ENCODE results near the gene KMT2D.
A peak's percentile ranks its signal among the peaks of the same experiment; 100 is the strongest.

KMT2D gene, protein sequence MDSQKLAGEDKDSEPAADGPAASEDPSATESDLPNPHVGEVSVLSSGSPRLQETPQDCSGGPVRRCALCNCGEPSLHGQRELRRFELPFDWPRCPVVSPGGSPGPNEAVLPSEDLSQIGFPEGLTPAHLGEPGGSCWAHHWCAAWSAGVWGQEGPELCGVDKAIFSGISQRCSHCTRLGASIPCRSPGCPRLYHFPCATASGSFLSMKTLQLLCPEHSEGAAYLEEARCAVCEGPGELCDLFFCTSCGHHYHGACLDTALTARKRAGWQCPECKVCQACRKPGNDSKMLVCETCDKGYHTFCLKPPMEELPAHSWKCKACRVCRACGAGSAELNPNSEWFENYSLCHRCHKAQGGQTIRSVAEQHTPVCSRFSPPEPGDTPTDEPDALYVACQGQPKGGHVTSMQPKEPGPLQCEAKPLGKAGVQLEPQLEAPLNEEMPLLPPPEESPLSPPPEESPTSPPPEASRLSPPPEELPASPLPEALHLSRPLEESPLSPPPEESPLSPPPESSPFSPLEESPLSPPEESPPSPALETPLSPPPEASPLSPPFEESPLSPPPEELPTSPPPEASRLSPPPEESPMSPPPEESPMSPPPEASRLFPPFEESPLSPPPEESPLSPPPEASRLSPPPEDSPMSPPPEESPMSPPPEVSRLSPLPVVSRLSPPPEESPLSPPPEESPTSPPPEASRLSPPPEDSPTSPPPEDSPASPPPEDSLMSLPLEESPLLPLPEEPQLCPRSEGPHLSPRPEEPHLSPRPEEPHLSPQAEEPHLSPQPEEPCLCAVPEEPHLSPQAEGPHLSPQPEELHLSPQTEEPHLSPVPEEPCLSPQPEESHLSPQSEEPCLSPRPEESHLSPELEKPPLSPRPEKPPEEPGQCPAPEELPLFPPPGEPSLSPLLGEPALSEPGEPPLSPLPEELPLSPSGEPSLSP (N-terminal part only)

DNA sequence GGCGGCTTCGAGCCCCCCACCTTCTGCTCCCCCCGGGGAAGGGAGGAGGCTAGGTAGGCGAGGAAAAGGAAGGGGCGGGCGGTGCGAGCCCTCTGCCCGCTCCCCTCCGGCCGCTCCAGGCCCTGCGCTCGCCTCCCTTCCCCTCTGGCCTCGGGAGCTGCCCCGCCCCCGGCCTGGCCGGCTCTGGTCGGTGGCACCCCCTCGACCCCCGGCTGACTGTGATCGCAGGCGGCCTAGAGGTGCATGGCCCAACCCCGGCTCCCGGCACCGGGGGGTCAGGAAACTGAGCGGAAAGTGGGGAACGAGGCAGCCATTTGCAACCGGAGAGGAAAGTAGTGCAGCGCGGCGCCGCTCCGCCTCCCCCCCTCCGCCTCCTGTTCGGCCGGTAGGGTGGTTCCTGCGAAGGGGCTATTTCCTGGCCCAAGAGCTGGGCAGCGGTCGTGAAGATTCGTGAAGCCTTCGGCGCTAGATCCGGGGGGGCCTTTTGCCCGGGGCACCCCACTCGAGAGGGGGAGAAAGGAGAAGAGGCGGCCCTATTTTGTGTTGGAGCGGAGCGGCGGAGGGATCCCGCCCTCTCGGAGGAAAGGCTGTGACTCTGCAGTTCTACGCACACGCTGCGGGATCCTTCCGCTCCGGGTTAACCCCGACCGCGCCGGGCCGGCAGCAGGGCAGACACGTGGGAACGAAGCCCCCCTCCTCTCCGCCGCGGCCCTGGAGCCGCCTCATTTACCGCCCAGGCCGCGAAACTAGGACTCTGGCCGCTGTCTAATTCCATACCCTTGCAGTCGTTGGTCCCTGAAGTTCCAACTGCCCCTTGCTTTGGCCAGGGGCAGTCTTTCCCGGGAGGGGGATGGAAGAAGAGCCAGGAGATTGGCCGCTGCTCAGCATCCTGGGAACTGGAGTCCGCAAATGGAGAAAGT lies at the start of gene KMT2D:
KMT2D (minus strand) TSS at position 558 of the 920 bp plus-strand sequence. CDS start 5,470 bp downstream, outside the sequence.
- DNase-seq: peak; percentile 86

DNA sequence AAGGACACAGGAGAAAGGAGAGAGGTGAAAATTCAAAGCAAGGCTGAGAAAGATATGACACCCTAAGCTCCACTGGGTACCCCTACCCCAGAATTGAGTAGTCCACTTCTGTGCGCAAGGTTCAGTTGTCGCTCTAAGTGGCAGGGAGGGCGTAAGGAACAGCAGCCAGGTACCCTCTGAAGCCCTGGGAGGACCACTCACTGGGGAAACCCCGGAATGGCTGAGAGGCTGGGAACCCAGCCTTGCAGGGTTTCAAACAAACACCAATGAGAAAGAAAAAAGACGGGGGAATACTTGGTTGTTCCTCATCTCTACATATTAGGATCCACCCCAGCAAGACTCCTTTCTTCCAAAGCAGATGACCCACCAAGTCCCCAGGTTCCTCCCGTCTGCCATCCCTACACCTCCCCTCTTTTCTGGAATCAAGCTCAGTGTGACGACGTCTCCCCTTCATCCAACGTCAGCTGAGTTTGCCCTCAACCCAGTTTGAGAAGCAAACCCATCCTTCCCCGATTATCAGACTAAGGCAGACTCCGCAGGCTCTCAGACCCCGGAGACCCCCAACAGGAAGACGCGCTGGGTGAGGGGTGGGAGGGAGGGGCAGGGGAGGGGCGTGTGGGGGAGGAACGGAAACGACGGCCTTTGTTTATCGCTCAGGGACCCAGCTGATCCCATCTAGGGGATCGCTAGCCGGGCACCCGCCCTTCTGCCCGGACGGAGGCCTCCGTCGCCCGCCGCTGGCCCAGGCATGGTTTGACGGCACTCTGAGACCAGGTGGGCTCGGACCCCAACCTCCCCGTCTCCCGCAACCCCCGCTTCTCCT lies 49.3 kb upstream of the KMT2D start:
- no peak for DNase-seq

DNA sequence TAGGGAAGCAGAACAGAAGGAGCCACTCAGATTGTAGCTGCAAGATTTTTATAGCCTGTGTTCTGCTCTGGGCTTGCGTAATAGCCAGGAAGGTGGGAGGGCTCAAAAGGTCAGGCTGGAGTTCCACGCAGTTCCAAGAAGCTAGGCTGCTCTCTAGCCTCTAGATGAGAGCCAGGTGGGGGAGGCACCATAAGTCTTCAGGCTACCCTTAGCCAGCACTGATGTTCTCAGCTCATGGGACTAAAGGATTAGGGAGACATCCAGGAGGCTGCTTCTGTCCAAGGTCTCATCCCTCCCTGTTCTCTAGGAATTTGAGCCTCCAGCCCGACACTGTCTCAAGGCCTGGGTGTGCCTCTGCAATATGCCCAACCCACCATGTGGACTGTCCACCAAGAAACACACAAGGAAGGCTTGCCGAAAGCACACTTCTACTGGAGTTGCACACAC lies 48.4 kb upstream of the KMT2D start:
- no peak for DNase-seq

DNA sequence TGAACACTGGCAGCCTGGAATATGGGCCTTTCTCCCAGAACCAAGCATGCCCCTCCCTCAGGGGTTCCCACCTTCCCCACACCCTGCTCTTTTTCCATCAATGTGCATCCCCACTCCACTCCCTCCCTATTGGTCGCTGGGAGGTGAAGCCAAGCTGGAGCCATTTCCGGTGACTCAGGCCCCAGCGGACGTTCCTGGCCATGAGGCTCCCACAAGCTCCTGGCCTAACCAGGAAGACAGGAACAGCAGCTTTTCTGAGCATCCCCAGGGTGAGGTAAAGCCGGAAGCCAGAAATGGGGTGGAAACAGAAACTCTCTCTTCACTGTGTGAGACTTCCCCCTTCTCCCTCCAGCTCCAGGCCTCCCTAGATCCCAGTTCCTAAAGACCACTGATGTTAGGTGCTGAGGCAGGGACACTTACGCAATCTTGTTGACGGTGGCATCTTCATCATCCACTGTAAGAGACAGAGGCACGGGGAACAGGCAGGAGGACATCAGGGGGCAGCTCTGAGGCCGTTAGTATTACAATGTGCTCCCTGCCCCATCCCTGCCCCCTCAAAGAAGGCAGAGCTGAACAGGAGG lies 45.0 kb upstream of the KMT2D start:
- no peak for DNase-seq

DNA sequence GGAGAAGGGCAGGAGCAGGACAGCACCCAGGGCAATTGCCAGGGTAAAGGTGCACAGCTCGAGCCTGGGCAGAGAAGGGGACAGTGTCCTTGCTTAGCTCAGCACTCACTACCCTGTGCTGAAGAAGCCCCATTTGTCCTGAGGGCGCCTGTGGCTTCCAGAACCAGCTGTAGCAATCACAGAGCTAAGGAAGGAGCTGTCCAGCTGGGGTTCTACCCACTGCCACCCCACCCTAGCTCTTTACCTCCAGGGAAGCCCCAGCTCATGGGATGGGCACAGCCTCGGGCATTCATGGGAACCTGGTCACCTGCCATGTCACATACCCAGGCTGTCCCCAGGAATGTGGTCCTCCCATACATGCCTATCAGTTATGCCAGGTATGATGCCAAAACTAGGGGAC lies 44.2 kb upstream of the KMT2D start:
- no peak for DNase-seq

DNA sequence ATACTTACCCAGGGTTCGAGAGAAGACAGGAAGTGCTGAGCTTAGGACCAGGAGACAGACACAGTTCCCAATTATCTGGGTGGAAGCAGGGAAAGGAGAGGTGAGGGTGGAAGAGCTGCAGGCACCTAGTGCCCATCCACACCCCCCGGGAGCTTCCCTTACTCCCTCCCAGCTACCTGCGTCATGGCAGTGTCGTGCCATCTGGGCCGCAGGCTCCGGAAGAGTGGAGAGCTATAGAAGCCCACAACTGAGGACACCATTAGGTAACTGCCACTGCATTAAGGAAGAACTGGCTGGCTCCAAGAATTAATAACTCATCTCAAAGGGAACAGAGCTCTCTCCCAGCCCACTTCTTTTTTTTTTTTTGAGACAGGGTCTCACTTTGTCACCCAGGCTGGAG lies 39.8 kb upstream of the KMT2D start:
- no peak for DNase-seq

DNA sequence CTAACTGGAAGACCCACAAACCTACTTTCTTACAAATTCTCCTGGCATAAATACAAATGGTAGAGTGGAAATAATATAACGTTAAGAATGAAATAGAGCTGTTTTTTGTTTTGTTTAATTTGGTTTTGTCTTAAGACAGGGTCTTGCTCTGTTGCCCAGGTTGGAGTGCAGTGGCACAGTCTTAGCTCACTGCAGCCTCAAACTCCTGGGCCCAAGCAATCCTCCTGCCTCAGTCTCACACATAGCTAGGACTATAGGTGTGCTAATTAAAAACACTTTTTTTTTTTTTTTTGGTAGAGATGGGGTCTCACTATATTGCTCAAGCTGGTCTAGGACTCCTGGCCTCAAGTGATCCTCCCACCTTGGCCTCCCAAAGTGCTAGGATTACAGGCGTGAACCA lies 38.1 kb upstream of the KMT2D start:
- DNase-seq: no peak

DNA sequence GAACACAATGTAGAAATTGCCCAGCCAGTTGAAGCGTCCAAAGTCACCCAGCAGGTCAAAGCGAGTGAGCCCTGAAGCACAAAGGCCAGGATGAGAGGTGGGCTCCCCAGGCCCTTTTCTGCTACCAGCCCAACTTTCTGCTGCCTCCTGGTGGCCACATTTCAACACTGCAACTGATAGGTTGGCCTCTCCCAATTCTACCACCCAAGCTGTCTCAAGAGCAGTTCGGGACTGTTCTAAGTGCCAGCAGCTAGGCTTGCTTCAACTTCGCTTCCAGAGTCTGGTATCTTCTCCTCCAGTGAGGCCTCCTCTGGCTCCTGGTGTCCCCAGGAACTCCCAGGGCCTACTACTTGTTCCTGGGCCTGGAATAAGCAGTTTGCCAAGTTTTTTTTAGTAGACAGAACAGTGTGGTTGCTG lies 37.4 kb upstream of the KMT2D start:
- no peak for DNase-seq

DNA sequence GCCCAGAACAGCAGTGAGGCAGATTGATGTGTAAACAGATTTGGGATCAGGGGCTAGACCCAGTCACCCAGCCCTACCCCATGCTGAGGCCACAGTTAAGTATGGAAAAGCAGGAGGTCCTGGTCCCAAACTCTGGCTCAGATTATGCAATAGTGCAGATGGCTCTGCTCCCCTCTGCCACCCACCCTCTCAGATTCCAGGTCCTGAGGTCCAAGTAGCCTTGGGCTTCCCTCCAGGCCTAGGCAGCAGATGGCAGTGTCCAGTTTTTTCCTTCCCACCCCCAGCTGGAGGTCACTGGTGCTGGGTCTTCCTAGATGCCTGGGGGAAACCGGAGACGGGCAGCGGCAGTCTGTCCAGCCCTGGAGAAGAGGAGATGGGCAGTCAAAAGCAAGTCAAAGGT lies 36.8 kb upstream of the KMT2D start:
- DNase-seq: no peak

DNA sequence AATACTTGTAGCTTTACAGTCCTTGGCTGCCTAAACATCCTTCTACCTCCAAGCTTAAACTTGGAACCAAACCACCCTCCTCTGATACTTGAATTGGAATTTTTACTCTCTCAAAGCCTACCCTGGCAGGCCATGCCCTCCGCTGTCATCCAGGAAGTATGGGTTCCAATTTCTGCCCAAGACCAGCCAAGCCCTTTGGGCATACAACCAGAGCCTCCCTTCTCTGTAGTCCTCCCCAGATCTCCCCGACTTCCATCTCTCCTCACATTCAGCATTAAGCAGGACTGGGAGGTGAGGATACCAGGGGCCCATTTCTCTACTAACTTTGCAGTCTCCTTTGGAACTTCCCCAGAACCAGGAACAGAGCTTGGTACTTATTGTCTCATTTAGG lies 34.4 kb upstream of the KMT2D start:
- no peak for DNase-seq

DNA sequence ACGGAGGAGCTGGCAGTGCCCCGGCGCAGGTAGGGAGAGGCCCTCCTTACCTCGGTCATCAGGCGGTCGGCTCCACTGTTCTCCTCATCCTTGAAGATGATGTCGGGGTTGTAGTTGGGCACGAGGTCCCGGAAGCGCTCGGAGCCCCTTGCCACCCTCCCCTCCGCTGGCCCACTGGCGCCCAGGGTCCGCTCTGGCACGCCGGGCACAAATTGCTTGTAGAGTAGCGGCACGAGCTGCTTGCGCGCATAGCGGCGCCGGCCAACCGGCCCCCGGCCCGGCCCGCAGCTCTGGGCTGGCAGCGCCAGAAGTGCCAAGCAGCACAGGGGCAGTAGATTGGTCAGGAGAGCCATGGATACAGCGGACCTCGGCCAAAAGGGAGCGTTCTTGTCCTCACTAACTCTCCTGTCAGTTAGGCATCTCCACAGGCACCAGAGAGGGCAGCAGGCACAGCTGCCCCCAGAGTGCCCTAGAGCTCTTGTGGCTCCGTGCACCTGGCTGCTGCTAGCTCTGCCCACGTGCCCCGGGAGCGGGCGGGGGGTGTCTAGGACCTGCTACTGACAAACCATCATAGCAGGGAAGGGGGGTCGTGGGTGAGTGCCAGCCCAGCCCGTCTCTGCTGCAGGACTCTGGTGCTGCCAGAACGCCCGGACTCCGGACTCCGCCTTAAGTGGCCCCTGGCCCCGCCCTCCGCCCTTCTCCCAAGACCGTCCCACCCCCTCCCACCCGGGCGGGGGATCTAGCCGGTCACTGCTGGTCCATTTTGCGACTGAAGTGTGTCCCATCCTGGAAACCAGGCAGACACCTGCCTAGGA lies 33.8 kb upstream of the KMT2D start, which contains the start of gene DHH:
DHH (minus strand) TSS at position 642 of the 815 bp plus-strand sequence; CDS start at position 353, 289 bp downstream.
- DNase-seq: no peak

DNA sequence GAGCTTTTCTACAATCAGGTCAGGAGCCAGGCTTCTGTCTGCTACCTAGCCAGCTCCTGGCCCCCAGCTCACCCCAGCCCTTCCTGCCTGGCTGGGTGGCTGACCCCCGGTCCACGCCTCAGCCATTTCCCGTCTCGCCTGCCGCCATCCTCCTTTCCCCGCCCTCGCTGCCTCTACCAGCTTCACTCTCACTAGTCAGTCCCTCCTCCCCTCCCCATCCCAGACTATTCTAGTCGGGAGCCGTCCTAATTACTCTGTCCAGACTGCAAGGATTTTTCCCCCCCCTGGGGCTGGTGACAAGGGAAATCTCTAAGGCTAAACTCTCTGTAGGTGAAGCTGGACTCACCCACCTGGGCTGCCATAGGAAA lies 33.2 kb upstream of the KMT2D start:
- DNase-seq: no peak

DNA sequence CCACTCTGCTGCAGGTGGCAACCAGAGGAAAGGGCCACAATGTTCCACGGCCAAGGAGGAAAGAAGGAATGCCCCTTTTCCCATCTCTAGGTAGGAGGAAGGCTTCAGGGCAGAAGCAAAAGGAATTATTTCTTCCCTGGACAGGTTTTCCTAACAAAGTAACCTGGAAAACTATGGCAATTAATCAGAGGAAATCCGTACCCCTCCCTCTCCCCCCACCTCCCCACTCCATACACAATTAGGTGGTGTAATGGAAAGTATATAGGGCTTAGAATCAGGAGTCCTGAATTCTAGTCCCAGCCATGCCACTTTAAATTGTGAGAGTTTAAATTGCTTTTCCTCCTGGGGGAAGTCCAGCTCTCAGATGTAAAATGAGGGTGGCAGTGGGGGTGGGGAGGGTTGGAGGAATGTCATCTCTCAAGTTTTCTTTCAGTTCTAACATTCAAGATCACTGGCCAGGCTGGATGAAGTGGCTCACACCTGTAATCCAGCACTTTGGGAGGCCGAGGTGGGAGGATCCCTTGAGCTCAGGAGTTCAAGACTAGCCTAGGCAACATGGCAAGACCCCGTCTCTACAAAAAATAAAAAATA lies 32.3 kb upstream of the KMT2D start:
- DNase-seq: no peak

DNA sequence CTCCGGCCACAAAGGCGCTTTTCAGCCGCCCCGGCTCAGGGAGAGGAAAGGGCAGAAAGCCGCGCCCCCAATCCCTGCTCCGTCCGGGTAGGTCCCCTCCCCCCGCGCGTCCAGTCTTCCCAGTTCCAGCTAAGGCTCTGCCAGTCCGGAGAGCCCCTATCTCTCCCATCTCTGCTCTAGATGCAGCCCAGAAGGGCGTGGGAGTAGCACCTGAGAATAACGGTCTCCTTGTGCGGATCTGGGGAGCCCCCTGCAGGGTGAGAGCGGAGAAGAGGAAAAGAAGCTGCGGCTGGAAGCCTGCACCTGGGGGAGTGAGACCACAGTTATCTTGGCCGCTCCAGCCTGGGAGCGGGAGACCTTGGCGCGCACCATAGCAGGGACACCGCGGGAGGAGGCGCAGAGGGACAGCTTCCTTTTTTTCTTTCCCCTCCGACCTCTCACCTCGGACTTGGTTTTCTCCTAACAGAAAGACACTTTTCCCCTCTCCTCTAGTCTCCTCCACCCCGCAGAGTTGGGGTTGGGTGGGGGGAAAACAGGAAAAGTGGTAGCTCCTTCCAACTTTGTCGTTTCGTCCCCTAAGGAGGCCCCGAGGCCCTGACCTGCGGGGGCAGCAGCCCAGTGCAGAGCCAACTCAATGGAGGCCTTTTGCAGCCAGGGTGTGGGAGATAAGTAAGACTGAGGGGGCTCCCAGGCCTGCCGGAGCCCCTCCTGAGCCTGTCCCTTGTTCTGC lies 31.7 kb upstream of the KMT2D start:
- DNase-seq: no peak

DNA sequence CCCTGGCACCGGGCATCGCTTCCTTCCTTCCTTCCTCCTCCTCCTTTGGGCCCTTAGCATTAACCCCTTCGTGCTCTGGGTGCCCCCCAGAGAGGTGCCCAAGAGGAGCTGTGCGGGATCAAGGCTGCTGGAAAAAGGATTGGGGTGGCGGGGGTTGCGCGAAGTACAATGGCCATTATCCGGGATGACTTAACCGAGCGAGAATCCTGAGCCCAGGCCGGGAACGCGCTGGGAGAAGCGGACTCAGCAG lies 31.2 kb upstream of the KMT2D start:
- DNase-seq: no peak

DNA sequence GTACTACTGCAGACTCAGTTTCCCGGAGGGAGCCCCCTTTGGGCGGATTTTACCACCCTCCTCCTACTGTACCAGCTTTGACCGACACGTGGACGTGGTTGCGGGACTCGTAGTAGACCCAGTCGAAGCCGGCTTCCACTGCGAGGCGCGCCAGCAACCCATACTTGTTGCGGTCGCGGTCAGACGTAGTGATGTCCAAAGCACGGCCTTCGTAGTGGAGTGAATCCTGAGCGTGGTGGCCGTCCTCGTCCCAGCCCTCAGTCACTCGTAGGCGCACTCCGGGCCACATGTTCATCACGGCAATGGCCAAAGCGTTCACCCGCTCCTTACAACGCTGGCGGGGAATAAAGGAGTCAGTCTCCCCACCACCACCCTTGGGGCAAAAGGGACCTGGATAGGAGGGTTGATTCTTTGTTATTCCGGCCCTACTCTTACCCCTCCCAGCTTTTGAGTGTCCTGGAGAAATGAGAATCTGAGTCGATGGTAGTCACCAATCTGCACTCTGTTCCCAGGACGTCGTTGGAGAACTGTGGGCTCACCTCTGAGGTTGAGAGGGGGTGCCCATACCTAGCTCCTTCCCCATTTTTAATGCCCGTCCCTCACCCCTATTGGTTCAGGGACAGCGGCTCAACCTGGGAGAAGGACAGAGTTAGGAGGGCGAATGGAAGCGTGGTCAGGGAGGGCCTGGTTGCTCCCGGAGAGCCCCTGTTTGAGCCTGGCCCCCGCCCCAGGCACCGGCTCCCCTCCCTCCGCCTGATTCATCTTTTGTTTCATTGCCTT lies 30.7 kb upstream of the KMT2D start:
- no peak for DNase-seq

DNA sequence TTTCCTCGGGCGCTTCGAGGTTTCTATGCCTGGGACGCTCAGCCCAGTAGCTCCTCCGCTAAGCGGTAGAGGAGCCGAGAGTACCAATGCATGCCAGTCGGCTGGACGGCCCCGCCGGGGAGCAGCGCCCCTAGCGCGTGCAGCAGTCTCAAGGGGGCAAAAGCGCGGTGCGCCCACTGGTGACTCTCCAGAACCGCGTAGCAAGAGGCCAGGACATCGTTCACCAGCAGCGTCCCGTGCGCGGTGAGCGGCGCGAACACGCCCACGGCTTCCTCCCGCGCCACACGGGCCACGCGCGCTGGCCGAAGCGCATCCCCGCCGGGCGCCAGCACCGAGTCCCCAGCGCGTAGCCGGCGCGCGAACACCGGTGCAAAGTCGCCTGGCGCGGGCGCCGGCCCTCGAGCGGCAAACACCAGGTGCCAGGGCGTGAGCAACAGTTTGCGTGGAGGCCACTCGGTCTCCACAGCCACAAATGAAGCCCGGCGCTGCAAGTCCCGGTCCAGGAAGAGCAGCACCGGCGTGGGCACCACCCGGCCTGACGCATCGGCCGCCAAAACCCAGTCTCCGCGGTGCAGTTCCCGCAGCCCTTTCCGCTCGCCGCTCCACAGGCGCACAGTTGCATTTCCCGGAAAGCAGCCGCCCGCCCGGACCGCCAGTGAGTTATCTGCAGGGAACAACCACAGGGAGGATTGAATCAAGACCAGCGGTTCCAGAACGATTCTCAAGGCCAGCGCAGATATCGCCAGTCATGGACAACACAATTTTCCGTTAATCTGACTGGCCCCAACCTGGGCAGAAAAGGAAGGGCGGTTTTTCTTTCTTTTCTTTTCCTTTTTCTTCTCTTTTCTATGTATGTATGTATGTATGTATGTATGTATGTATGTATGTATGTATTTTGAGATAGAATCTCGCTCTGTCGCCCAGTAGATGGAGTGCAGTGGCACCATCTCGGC lies 29.5 kb upstream of the KMT2D start:
- DNase-seq: no peak

DNA sequence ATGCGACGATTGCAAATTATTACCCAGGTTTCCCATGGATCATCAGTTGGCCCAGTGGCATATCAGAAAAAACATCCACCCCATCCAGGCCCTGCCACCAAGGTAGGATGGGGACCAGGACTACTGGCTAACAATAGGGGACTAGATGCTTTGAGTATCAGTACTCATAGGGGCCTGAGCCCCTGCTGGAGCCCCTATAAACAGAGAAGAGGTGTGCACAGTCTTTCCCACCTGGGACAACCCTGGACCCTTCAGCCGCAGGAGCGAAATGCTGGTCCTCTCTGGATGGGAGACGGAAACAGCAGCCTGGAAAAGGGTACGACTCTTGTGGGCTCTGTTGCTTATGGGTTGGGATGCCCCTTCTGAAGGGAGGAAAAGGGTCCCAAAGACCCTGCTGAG lies 28.3 kb upstream of the KMT2D start:
- no peak for DNase-seq

Data from NCI-H2107 (cell line).